GM23338 (cell line): ENCODE data around the gene B4GALT4. TPM values are rescaled to one million over a fixed set of nuclear protein-coding genes. Genes with fewer than 3 reads are reported as not detected.
A peak's percentile ranks its signal among the peaks of the same experiment; 100 is the strongest.

Source experiments
- ATAC-seq: fragments of 200-7000 bp; cut with Tn5 transposase; 3 replicates; pipeline ENCODE4 v1.9.1; 2020
- DNase-seq: peaks from one replicate; pipeline ENCODE4 v3.0.0-alpha.2; 2015; ENCODE audit warnings: low spot score
- H2AFZ ChIP-seq: fragments of 200-600 bp; sonication (generic); 2 replicates; pipeline ENCODE4 v1.8.0; 2016; ENCODE audit warnings: antibody characterized with exemption, mild to moderate bottlenecking, moderate library complexity
- H3F3A ChIP-seq: fragments of 200-600 bp; sonication (generic); replicated peaks from 2 replicates; pipeline ENCODE4 v1.8.0; 2017; ENCODE audit warnings: antibody characterized with exemption, mixed run types, low read depth
- H3K27ac ChIP-seq: fragments of 200-600 bp; sonication (generic); 2 replicates; pipeline ENCODE4 v1.6.1; 2016; ENCODE audit warnings: low read depth
- H3K27me3 ChIP-seq: fragments of 200-600 bp; sonication (generic); 2 replicates; pipeline ENCODE4 v1.8.0; 2016; ENCODE audit warnings: mild to moderate bottlenecking, mixed run types, moderate library complexity; ENCODE audit not compliant: insufficient read depth
- H3K36me3 ChIP-seq: fragments of 200-600 bp; sonication (generic); 2 replicates; pipeline ENCODE4 v1.8.0; 2016; ENCODE audit warnings: mild to moderate bottlenecking; ENCODE audit not compliant: insufficient read depth
- H3K4me1 ChIP-seq: fragments of 200-600 bp; sonication (generic); 2 replicates; pipeline ENCODE4 v1.8.0; 2016; ENCODE audit warnings: mild to moderate bottlenecking, moderate library complexity; ENCODE audit not compliant: insufficient read depth
- H3K4me2 ChIP-seq: fragments of 200-600 bp; sonication (generic); 2 replicates; pipeline ENCODE4 v1.7.1; 2017; ENCODE audit warnings: mixed run types
- H3K4me3 ChIP-seq: fragments of 200-600 bp; sonication (generic); 2 replicates; pipeline ENCODE4 v1.6.1; 2016; ENCODE audit warnings: mixed run types
- H3K79me2 ChIP-seq: fragments of 200-600 bp; sonication (generic); replicated peaks from 2 replicates; pipeline ENCODE4 v1.8.0; 2017; ENCODE audit warnings: mild to moderate bottlenecking; ENCODE audit not compliant: insufficient read depth
- H3K9me2 ChIP-seq: fragments of 200-600 bp; sonication (generic); 2 replicates; pipeline ENCODE4 v1.8.0; 2017; ENCODE audit not compliant: insufficient read depth
- H4K20me1 ChIP-seq: fragments of 200-600 bp; sonication (generic); replicated peaks from 2 replicates; pipeline ENCODE4 v1.8.0; 2017; ENCODE audit warnings: mild to moderate bottlenecking; ENCODE audit not compliant: insufficient read depth
- H3K27ac Mint-ChIP-seq: 2 replicates; pipeline ENCODE4 v1.8.0; 2020; ENCODE audit warnings: inconsistent platforms, mild to moderate bottlenecking, moderate library complexity, mixed read lengths
- H3K27me3 Mint-ChIP-seq: 3 replicates; pipeline ENCODE4 v1.8.0; 2022; ENCODE audit warnings: low read depth, mild to moderate bottlenecking, moderate library complexity, mixed read lengths, inconsistent platforms; ENCODE audit not compliant: insufficient read depth, poor library complexity
- H3K36me3 Mint-ChIP-seq: 3 replicates; pipeline ENCODE4 v1.8.0; 2021; ENCODE audit warnings: low read depth, mild to moderate bottlenecking, inconsistent platforms, moderate library complexity, mixed read lengths
- H3K4me1 Mint-ChIP-seq: 3 replicates; pipeline ENCODE4 v1.8.0; 2020; ENCODE audit warnings: mild to moderate bottlenecking, inconsistent platforms, mixed read lengths
- H3K4me3 Mint-ChIP-seq: 3 replicates; pipeline ENCODE4 v1.8.0; 2021; ENCODE audit warnings: moderate library complexity, mild to moderate bottlenecking, inconsistent platforms, mixed read lengths
- H3K9me3 Mint-ChIP-seq: 3 replicates; pipeline ENCODE4 v1.8.0; 2020; ENCODE audit warnings: moderate library complexity, mild to moderate bottlenecking, inconsistent platforms, mixed read lengths
- CREB1 ChIP-seq: fragments of 250-450 bp; sonication (Bioruptor Pico); IDR thresholded peaks from 2 replicates; pipeline ENCODE4 v1.5.0; 2020; ENCODE audit warnings: low read depth, mild to moderate bottlenecking, moderate library complexity
- ETS1 ChIP-seq: IDR thresholded peaks from 2 replicates; pipeline ENCODE4 v1.6.1; 2016; ENCODE audit warnings: antibody characterized with exemption
- JUNB ChIP-seq: IDR thresholded peaks from one replicate; pipeline ENCODE4 v1.6.1; 2016; ENCODE audit warnings: antibody characterized with exemption; ENCODE audit not compliant: unreplicated experiment
- ZNF331 ChIP-seq: fragments of 250-450 bp; sonication (Bioruptor Pico); IDR thresholded peaks from 2 replicates; pipeline ENCODE4 v1.5.0; 2020; ENCODE audit warnings: low read depth, mild to moderate bottlenecking, moderate library complexity
- ZNF462 ChIP-seq: fragments of 250-450 bp; sonication (Bioruptor Pico); IDR thresholded peaks from 2 replicates; pipeline ENCODE4 v1.5.0; 2020; ENCODE audit warnings: mild to moderate bottlenecking, moderate library complexity
- polyA plus RNA-seq: library from polyadenylated mRNA; unstranded; fragments of >200 nt; fragmentation: Nextera tagmentation; extraction: Ambion mirVana; gene quantifications from 2 replicates; pipeline ENCODE4 v1.2.1, GENCODE V29; 2016
- total RNA-seq: library from RNA; depleted of rRNA; stranded (reverse); fragments of >200 nt; shearing (Covaris generic); gene quantifications from 2 replicates; pipeline ENCODE4 v1.2.3, GENCODE V29; 2014

The B4GALT4 gene
- total and polyA plus RNA-seq, 2 experiments from 2014 or later, result 38.3 to 45.3 TPM

DNA sequence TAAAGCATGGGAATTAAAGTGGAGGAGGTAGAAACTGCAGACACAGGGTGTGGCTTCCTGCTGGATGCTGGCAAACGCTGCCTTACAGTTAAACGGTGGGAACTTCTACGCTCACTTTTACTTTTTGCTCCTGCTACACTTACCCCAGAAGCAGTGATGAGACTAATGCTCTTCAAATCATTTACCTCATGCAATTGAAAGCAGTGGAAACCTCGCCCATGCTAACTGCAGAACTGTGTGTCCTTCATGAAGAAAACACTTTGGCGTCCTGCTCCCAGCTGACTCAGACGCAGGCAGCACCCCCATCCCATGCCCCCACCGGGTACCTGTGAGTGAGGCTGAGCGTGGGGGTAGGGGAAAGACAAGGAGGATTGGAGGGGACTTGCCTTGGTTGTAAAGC, 35.5 kb downstream of the B4GALT4 start:
- H3K27me3 Mint-ChIP-seq, result peaks cover 6% of the 10 kb centered on the region
- no peaks in the 10 kb centered on the region; the same call in 2 of the 3 replicates for H3K36me3 Mint-ChIP-seq
- Histone ChIP-seq H3K27ac (no peak overlapping the region), H4K20me1 (peaks cover 6% of the 10 kb centered on the region; the same call in 1 of the 2 replicates), H3K9me2 (no peaks in the 10 kb centered on the region), H3K4me3 (no peak overlapping the region), H3K4me2 (no peak overlapping the region), H3K4me1 (peaks cover 9% of the 10 kb centered on the region), H3K36me3 (no peaks in the 10 kb centered on the region), H2AFZ (no peak overlapping the region), H3K27me3 (no peaks in the 10 kb centered on the region), H3F3A (no peaks in the 10 kb centered on the region), H3K79me2 (no peaks in the 10 kb centered on the region)
- no peak; the same call in 2 of the 3 replicates for ATAC-seq
- H3K9me3 Mint-ChIP-seq, result peaks cover 3% of the 10 kb centered on the region; the same call in 1 of the 3 replicates
- no peak for DNase-seq
- no peak for TF ChIP-seq ZNF462 (CRISPR knock-in tag)
- TF ChIP-seq CREB1, result no peak
- TF ChIP-seq JUNB, result no peak
- peaks cover 6% of the 10 kb centered on the region; the same call in 2 of the 3 replicates for H3K4me1 Mint-ChIP-seq
- no peak overlapping the region for H3K4me3 Mint-ChIP-seq
- no peak overlapping the region for H3K27ac Mint-ChIP-seq

DNA sequence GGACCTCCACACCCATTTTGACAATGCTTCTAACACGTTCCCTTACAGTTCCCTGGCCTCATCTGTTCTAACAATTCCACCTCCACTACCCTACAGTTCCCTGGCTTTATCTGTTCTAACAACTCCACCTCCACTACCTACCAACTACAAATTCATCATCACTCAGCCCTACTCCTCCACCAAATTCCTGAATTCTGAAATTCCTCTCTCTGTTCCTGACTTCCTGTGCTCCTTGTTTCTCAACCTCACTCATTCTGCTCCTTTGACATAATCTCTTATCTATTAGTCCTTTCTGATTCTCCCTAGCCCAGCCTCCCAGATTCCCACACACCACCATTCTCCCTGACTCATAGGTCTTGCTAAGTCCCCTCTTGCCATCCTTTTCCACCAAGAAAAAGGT, 44.8 kb downstream of the B4GALT4 start:
- no peaks in the 10 kb centered on the region for H3K27me3 ChIP-seq
- no peak overlapping the region for H3K4me3 ChIP-seq
- no peaks in the 10 kb centered on the region for H3F3A ChIP-seq
- peak; percentile 9 for DNase-seq
- no peak for ATAC-seq
- H3K9me2 ChIP-seq, result peaks cover 6% of the 10 kb centered on the region
- H3K4me1 ChIP-seq, result no peaks in the 10 kb centered on the region
- H3K36me3 ChIP-seq, result no peaks in the 10 kb centered on the region
- Mint-ChIP-seq H3K4me1 (peaks cover 7% of the 10 kb centered on the region; the same call in 2 of the 3 replicates), H3K4me3 (no peak overlapping the region), H3K27ac (no peak overlapping the region), H3K36me3 (no peaks in the 10 kb centered on the region), H3K27me3 (peaks cover 2% of the 10 kb centered on the region), H3K9me3 (no peaks in the 10 kb centered on the region)
- no peaks in the 10 kb centered on the region for H4K20me1 ChIP-seq
- no peak overlapping the region for H3K27ac ChIP-seq
- H2AFZ ChIP-seq, result no peak overlapping the region
- no peaks in the 10 kb centered on the region for H3K79me2 ChIP-seq
- H3K4me2 ChIP-seq, result no peak overlapping the region
- TF ChIP-seq ETS1 (no peak), CREB1 (no peak), ZNF331 (no peak), ZNF462 (CRISPR knock-in tag) (no peak)
